Measurements from ENCODE around the gene CLIP1.
A peak's percentile ranks its signal among the peaks of the same experiment; 100 is the strongest.
"Not testable (repeated sequence)": the region's sequence is repeated elsewhere in the genome, so short reads cannot be mapped to it uniquely, and the experiment has no call there.

Gene CLIP1

DNA sequence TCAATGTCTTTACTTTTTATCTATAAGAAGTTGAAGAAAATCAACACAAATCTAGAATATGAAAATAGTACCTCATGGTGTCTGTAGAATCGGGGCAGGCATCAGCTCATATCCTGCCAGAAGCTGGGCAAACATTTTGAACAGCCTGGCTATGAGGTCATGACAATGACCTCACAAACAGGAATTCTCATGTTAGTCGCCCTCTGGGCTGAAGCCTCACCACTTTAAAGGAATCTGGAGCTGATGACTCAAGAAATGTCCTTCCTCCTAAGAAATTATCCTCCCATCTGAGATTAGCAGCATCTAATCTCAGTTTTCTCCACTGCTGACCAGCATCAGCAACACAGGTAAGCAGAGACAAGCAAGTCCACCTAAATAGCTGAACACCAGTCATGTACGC lies 27.1 kb downstream of the CLIP1 start:
- DNase-seq (ENCODE audit: low spot score), result no peak

DNA sequence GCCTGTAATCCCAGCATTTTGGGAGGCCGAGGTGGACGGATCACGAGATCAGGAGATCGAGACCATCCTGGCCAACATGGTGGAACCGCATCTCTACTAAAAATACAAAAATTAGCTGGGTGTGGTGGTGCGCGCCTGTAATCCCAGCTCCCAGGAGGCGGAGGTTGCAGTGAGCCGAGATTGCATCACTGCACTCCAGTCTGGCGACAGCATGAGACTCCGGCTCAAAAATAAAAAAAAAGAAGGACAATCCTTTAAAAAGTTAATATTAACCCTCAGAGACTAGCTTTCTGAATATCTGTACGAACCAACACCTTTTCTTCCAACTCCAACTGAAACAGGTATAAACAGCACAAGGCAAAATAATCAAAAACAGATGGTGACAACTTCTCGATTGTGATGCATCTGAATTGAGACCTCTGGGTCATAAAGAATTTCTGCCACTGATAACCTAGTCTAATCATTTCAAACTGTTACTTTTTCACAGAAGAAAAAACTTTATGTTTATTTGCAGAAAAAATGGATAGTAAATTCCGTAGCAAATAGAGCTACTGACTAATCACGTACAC lies 27.8 kb downstream of the CLIP1 start:
- DNase-seq (ENCODE audit: low spot score), result no peak

DNA sequence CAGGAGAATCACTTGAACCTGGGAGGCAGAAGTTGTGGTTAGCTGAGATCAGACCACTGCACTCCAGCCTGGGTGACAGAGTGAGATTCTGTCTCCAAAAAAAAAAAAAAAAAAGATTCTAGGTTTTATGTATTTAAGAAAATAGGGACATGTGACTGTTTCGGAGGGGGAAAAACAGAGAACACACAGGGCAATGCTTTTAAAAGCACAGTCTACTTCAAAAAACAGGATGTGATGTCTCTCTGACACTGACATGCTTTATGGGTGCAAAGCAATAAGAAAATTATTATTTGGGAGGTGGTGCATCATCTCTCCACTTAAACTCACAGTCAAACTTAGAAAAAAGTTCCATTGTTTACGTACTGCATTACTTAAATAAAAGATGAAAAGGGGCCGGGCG lies 28.7 kb downstream of the CLIP1 start:
- DNase-seq (ENCODE audit: low spot score), result no peak

DNA sequence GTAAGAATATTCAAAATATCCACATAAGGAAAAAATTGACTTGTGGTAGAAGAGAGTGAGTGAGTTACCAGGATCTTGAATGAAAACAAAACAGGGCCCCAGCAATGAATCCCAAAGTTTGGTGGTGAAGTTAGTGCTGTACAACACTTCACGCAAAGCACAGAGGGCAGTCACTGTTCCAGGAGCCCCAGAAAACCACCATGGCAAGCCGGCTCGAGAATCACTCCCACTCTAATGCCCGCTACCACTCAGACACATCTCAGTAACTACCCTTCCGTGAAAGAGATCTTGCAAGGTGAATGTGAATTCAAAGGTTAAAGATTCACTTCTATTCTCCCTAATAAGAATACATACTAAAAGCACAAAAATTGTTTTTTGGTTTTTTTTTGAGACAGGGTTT lies 30.1 kb downstream of the CLIP1 start:
- no peak for DNase-seq (ENCODE audit: low spot score)

DNA sequence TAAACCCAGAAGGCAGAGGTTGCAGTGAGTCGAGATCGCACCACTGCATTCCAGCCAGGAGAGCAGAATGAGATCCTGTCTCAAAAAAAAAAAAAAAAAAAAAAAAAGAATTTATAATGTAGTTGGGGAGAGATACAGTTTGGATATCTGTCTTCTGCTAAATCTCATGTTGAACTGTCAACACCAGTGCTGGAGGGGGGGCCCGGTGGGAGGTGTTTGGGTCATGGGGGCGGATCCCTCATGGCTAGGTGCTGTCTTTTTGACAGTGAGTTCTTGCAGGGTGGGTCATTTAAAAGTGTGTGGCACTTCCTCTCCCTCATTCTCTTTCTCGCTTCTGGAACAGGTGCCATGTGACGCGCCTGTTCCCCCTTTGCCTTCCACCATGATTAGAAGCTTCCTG lies 32.8 kb downstream of the CLIP1 start:
- no peak for DNase-seq (ENCODE audit: low spot score)

DNA sequence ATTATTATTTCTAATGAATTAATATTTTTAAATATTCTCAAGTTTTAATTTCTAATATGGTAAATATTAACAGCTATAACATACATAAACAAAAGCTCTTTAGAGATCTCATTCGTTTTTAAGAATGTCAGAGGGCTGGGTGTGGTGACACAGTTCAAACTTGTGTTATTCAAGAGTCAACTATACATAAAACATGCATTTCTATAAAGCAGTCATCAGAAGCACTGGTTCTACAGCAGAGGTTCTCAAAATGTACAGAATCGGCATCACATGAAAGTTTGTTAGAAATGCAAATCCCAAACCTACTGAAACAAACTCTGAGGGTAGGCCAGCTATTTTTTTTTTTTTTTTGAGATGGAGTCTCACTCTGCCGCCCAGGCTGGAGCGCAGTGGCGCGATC lies 34.6 kb downstream of the CLIP1 start:
- DNase-seq (ENCODE audit: low spot score), result no peak

DNA sequence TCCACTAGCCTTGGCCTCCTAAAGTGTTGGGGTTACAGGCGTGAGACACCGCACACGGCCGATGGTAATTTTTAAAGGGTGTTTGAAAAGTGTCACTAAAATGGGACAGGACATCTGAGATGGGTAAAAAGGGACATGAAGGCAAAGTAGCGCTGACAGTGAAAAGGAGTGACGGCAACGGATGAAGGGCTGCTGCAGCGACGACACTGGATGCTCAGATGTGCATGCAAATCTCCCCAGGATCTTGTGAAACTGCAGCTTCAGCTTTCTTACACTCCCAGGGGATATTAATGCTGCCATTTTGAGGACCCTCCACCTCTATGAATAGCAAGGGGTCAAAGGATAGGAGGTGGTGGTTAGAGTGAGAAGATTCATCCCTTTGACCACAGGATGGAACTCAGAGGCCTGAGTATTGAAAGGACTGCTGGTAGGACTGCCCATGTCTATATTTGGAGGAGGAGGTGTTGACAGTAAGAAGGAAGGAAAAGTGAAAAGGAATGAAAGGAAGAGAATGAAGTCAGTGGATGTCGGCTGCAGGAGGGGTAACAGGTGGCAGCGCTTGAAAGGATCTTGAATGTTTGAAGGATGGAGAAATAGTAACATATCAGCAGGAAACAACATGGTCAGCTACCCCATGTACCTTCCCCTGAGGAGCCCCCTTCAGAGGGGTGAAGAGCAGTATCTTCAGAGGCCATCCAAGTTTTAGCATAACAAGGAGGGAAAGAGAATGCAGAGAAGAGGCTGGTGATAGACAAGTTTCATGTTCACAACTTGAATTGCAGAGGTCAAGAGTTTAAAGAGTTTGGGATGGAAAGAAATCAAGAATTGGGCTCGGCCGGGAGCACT lies 37.1 kb downstream of the CLIP1 start:
- no peak for DNase-seq (ENCODE audit: low spot score)

DNA sequence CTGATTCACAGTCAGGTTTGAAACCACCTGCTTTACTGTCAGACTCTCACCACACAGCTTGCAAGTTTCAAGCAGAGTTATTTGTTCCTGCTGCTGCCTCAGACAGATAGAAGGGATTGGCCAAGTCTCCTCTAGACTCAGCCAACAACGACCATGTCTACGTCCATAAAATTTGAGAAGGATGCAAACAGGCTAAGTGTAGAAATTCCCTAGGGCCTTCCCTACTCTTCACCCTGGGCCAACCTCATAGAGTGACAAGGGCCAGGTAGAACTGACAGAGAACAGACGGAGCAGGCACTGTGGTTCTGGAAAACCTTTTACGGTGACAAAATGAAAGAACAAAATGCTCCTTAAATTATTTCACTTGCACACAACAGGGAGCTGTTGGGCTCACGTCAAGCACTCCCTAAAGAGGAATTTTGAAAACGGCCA lies 39.5 kb downstream of the CLIP1 start:
- DNase-seq (ENCODE audit: low spot score), result no peak

DNA sequence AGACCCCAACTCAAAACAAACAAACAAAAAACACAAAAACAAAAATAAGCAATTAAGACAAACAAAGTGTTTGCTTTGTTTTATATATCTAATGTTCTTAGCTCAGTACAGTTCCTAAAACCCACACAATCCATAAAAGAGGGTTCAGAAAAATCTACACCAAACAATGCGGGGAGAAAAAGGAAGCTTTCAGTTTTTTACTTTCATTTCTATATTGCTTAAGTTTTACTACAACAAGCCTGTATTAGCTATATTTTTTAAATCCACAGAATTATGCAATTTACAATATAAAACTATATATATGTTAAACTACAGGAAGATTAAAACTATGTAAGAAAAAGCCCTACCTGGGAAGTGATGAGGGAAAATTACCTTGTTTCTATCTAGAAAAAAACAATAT lies 41.4 kb downstream of the CLIP1 start:
- DNase-seq (ENCODE audit: low spot score), result no peak

DNA sequence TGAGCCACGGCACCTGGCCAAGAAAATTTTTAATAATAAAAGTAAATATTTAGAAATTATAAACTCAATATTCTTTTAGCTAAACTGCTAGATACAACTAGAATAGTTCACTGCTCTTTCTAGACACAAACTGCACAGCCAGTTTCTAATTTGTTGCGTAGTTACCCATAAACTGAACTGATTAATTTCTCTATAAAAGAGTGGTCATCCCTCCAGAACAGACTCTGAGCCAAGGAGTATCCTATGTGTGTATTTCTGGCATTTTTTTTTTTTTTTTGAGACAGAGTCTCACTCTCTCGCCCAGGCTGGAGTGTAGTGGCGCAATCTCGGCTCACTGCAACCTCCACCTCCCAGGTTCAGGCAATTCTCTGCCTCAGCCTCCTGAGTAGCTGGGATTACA lies 45.7 kb downstream of the CLIP1 start:
- not testable (repeated sequence) for DNase-seq (ENCODE audit: low spot score)

DNA sequence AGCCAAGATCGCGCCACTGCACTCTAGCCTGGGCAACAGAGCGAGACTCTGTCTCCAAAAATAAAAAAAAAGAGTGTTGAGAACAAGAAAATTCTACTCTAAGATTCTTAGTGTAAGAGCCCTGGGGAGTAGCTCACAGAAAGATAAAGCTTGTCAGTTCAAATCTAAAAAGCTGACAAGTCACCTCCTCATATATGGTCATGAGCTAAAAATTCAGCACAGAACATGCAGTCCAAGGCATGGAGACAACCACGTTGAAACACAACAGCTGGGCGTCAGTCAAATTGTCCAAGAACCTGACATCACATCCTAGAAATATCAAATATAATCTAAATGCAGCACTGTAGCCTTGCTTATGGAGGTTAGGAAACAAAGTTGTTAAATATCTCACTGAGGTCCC lies 47.8 kb downstream of the CLIP1 start:
- no peak for DNase-seq (ENCODE audit: low spot score)

DNA sequence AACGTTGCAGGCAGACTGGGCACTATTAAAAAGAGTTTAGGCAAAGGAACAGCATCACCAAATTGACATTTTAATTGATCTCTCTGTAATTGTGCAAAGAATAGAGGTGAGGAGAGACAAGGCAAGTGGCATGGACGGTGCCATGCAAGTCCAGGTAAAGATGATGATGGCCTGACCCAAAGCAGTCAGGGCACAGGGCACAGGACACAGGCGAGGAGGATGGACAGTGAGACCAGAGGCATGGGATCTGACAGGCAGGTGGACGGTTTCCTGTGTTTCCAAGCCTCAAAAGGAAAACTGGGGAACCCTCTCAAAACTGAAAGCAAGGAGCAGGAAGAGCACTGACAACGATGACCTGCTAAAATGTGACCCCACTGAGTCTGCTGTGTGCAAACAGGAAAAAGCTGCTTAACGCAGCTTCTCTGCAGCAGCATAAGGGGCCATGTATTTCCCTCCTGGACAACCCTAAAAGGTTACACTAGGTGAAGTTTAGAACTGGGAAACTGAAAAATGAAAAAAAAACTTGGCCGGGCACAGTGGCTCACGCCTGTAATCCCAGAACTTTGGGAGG lies 50.9 kb downstream of the CLIP1 start:
- DNase-seq (ENCODE audit: low spot score), result no peak

DNA sequence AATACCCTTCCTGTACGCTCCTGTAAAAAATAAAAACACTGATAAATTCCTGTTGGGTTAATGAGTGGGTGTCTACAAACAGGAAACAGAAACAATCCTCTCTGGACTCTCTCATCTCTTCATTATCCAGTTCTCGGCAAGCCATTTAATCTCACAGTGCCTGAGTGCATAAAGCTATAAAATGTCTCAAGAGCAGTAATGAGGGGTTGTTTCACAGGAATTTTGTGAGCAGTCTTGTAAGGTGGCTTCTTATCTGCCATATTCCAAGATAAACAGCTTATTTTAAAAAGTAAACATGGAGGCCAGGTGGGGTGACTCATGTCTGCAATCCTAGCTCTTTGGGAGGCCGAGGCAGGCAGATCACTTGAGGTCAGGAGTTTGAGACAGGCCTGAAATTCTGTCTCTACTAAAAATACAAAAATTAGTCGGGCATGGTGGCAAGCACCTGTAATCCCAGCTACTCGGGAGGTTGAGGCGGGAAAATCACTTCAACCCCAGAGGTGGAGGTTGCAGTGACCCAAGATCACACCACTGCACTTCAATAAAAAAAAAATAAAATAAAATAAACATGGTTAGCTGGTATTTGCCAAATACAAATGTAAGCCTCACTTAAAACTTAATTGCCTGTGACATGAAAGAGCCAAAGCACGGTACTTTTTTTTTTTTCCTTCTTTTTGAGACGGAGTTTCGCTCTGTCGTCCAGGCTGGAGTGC lies 54.0 kb downstream of the CLIP1 start:
- DNase-seq (ENCODE audit: low spot score), result no peak

DNA sequence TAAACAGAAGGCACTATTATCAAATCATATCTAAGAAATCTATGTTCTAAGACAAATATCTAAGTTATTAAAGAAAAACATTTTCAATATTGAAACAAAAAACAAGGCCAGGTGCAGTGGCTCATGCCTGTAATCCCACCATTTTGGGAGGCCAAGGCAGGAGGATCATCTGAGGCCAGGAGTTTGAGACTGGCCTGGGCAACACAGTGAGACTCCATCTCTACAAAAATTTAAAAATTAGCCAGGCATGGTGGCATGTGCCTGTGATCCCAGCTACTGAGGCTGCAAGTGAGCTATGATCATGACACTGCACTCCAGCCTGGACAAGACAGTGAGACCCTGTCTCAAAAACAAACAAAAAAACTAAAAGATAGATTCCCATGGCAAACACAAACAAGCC lies 54.8 kb downstream of the CLIP1 start:
- DNase-seq (ENCODE audit: low spot score), result not testable (repeated sequence)

DNA sequence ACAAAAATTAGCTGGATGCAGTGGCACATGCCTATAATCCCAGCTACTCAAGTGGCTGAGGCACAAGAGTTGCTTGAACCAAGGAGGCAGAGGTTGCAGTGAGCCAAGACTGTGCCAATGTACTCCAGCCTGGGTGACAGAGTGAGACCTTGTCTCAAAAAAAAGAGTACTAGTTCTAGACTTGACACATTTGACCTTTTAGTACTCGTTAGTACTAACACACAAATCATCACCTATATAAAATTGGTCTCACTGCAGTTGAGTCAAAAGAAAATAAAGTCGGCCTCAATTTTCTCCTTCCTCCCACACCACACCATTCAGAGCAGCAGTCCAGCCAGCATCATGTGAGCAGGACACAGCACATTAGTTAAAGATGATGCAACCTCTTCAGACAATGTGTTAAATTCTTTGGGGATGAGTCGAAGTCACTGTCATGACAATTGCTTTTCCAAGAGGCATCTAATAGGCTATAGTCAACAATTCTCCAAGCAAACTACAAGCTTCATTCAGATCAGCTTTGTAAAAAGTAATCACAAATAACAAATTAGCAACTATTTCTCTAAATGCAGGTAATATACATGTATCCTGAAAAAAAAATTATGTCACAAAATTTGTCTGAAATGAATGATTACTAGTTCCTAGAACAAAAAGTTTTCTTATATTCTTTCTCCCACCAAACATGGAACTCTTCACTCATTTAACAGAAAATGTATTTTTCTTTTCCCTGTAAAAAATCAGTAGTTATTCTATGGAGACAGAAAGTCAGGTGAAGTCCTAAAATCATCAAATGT lies 55.6 kb downstream of the CLIP1 start:
- DNase-seq (ENCODE audit: low spot score), result peak; percentile 25

DNA sequence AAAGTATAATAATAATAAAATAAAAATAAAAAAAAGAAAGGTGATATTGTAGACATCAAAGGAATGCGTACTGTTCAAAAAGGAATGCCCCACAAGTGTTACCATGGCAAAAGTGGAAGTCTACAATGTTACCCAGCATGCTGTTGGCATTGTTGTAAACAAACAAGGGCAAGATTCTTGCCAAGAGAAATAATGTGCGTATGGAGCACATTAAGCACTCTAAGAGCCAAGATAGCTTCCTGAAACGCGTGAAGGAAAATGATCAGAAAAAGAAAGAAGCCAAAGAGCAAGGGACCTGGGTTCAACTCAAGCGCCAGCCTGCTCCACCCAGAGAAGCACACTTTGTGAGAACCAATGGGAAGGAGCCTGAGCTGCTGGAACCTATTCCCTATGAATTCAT lies 57.2 kb downstream of the CLIP1 start:
- not testable (repeated sequence) for DNase-seq (ENCODE audit: low spot score)

DNA sequence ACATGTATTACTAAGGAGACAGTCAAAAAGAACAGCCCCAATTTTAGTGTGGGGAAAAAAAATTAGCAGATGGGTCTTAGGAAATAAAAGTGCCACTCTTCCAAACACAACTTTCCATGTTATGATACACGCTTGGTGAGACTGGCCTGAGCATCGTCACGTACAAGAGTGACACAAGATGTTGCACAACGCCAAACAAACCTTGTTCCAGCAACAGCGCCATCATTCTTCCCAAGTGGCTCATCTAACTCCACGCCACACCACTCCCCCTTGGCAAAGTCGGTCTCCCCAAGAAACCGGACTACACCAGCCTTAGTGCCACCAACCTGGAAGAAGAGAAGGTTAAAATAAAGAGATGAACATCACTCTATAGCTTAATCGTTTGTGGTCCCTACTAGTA lies 58.7 kb downstream of the CLIP1 start:
- no peak for DNase-seq (ENCODE audit: low spot score)

DNA sequence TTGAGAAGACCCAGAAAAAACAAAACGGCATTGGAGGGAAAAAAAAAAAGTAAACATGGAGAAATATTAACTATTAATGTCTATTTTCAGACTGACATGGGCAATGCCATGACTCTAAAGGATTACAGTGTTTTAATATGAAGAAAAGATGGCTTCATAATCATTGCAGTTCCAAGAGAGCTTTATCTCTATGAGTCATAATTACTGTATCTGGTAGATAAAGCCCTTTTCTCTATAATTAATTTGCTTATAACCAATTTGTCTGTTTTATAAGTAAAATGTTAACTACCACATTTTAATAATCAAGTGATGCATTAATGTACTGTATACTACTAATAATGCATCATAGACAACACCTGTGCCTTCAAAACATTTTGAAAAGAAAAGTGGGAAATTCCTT lies 59.7 kb downstream of the CLIP1 start:
- no peak for DNase-seq (ENCODE audit: low spot score)

DNA sequence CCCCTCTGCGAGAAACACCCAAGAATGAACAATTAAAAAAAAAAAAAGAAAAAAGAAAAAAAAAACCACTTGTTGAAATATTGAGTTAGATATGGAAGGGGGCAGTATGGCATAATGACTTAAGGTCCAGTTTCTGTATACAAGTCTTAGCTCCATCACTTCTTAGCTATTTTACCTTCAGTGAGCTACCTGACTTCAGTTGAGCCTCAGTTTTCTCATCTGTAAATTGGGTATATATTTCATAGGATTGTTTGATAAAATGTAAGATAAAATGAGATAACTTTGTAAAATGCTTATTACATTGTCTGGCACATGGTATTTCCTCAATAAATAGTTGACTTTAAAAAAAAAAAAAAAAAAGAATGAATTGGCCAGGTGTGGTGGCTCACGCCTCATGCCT lies 64.1 kb downstream of the CLIP1 start:
- not testable (repeated sequence) for DNase-seq (ENCODE audit: low spot score)

DNA sequence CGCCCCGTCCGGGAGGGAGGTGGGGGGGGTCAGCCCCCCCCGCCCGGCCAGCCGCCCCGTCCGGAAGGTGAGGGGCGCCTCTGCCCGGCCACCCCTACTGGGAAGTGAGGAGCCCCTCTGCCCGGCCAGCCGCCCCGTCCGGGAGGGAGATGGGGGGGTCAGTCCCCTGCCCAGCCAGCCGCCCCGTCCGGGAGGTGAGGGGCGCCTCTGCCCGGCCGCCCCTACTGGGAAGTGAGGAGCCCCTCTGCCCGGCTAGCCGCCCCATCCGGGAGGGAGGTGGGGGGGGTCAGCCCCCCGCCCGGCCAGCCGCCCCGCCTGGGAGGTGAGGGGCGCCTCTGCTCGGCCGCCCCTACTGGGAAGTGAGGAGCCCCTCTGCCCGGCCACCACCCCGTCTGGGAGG lies 64.9 kb downstream of the CLIP1 start:
- DNase-seq (ENCODE audit: low spot score), result not testable (repeated sequence)

DNA sequence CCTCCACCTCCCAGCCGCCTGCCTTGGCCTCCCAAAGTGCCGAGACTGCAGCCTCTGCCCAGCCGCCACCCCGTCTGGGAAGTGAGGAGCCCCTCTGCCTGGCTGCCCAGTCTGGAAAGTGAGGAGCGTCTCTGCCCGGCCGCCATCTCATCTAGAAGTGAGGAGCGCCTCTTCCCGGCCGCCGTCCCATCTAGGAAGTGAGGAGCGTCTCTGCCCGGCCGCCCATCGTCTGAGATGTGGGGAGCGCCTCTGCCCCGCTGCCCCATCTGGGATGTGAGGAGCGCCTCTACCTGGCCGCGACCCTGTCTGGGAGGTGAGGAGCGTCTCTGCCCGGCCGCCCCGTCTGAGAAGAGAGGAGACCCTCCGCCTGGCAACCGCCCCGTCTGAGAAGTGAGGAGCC lies 65.5 kb downstream of the CLIP1 start:
- DNase-seq (ENCODE audit: low spot score), result not testable (repeated sequence)

DNA sequence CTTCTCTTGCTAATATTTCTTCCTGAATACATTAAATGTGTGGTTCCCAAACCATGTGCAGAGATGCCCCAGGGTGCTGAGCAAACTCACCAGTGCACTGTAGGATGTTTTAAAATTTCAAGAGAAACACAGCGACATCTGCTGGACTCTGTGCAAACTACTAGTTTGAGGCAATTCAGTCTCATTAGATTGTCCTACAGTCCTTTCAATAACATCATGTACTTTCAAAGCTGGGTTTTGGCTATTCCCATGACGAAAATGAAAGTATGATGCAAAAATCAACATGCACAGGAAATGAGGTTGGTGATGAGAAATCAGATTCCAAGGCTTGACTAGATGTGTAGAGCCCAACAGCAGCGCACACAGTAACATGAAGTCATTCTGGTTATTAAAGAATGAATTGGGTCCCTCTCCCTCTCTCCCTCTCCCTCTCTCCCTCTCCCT lies 66.3 kb downstream of the CLIP1 start:
- peak; percentile 57 for DNase-seq (ENCODE audit: low spot score)
